Heart right ventricle (tissue), 16 donors: ENCODE measurements around the gene MAN1A2. TPM values are rescaled to one million over a fixed set of nuclear protein-coding genes. Genes with fewer than 3 reads are reported as not detected.

ENCODE experiments used
- ATAC-seq, 8 donors: fragments of 200-7000 bp; cut with Tn5 transposase; one replicate each; pipeline ENCODE4 v1.9.1; 2020; ENCODE audit warnings: mild to moderate bottlenecking in 8 of 8, moderate library complexity in 8 of 8, moderate number of reproducible peaks in 1 of 8
- DNase-seq, 2 donors: peaks; one replicate each; pipeline ENCODE4 v3.0.0-alpha.2; 2020
- H3K27ac ChIP-seq, 10 donors: fragments of 200-600 bp; sonication (generic) in 2 of 10; one replicate each; pipeline versions ENCODE4 v1.5.0 to v1.8.0; 2020 to 2022; ENCODE audit warnings: mild to moderate bottlenecking in 3 of 10
- H3K27me3 ChIP-seq, 7 donors: fragments of 200-600 bp; one replicate each; pipeline ENCODE4 v1.8.0; 2021 to 2022; ENCODE audit warnings: mild to moderate bottlenecking in 2 of 7
- H3K36me3 ChIP-seq, 9 donors: fragments of 200-600 bp; sonication (generic) in 1 of 9; one replicate each; pipeline versions ENCODE4 v1.5.0 to v1.8.0; 2020 to 2022; ENCODE audit warnings: mild to moderate bottlenecking in 2 of 9
- H3K4me1 ChIP-seq, 9 donors: fragments of 200-600 bp; sonication (generic) in 1 of 9; one replicate each; pipeline versions ENCODE4 v1.5.0 to v1.8.0; 2020 to 2022; ENCODE audit warnings: mild to moderate bottlenecking in 4 of 9
- H3K4me3 ChIP-seq, 10 donors: fragments of 200-600 bp; sonication (generic) in 2 of 10; one replicate each; pipeline versions ENCODE4 v1.5.0 to v1.8.0; 2020 to 2022; ENCODE audit warnings: mild to moderate bottlenecking in 7 of 10, moderate library complexity in 2 of 10
- H3K9me3 ChIP-seq, 11 donors: fragments of 200-600 bp in 10 of 11; sonication (generic) in 2 of 11; one replicate each; pipeline versions ENCODE4 v1.5.0 to v1.8.0; 2013 to 2022; ENCODE audit warnings: mild to moderate bottlenecking in 2 of 11, control low read depth in 1 of 11, moderate library complexity in 1 of 11
- CTCF ChIP-seq, 9 donors: fragments of 200-600 bp; sonication (generic) in 2 of 9; IDR thresholded peaks; one replicate each; pipeline versions ENCODE4 v1.5.0 to v1.8.0; 2021 to 2022; ENCODE audit warnings: antibody characterized with exemption in 9 of 9, mild to moderate bottlenecking in 5 of 9, moderate library complexity in 1 of 9
- WGBS, 2 donors: extraction: QIAGEN DNeasy Blood & Tissue Kit; methylation state at CpG; one replicate each; pipeline ENCODE4 v1.1.7; 2013; ENCODE audit warnings: inconsistent platforms in 1 of 2; 5-methylcytosine and 5-hydroxymethylcytosine counted together
- intact Hi-C, 10 donors: fragments of 100-400 bp; cut with DNase I; formaldehyde crosslinking; loops; one replicate each; pipeline versions ENCODE4 v1.11.1 to v1.14.2; 2022
- polyA plus RNA-seq, 2 donors: library from polyadenylated mRNA; stranded (reverse); fragments of 200-250 nt; gene quantifications; one replicate each; pipeline ENCODE4 v1.2.3, GENCODE V29; 2013
- total RNA-seq, 10 donors: library from RNA; stranded (reverse); fragmentation: NEBNext Ultra II Directional in 3 of 10; extraction: Animal tissue kit (Norgen Biotek cat#: 25700) in 3 of 10; gene quantifications; one replicate each; pipeline versions ENCODE4 v1.2.1 to v1.2.4, GENCODE V29; 2021 to 2023
- donor health status: Arrhythmogenic right ventricular cardiomyopathy.
- donor health status: ischemic (EF 13 %, LVEDD 7.1; RV severe dilation, severe dysfunction).
- donor health status: healthy with polysubstance abuse.
- donor health status: DM: no; HTN: yes; CAD: no.
- donor health status: DM: no; HTN: no; CAD: no.
- donor health status: ischemic (EF 25% LVEDD 6.9; RV normal size, moderate dysfunction).
- donor health status: ischemic (EF 25% LVEDD 5.7; RV mildly dilated, moderate dysfunction).
- donor health status: healthy.
- donor health status: DM: yes; HTN: yes; CAD: no.
- donor health status: Ischemic cardiomyopathy.
- donor health status: ischemic (EF 35%, LVEDD 5.7; RV mildly dilated, moderate dysfunction).
- donor health status: nonischemic (EF 11% LVEDD 7.7; RV severe dilation, severe dysfunction).
- donor health status: DM: yes; HTN: yes; CAD: no.
- donor health status: PGD.
- donor health status: ischemic (EF 29% LVEDD 5.4; RV normal size, mild dysfunction).
- donor health status: nonischemic (EF 23%, LVEDD 6.1; RV moderate dilation, normal function).

MAN1A2 gene
- total and polyA plus RNA-seq, 12 donors: 5.1 to 37.3 (median 26.0) TPM

DNA sequence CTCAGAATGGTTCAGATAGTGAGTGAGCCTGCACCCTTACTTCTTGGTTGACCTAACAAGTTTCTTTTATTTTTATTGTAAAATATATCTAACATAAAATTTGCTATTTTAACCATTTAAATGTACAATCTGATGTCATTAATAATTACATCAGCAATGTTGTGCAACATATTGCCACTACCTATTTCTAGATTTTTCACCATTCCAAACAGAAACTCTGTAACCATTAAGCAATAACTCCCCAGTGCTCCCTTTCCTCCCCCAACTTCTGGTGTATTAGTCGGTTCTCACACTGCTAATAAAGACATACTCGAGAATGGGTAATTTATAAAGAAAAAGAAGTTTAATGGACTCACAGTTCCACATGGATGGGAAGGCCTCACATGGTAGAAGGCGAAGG is 162.4 kb downstream of the MAN1A2 start:
- Histone ChIP-seq H3K9me3 (no peaks in the 10 kb centered on the region), H3K27me3 (no peaks in the 10 kb centered on the region), H3K4me1 (peaks cover 0 to 9% (median 0%) of the 10 kb centered on the region in 9 donors), H3K4me3 (no peak overlapping the region), H3K27ac (no peak overlapping the region), H3K36me3 (peaks cover 0 to 26% (median 0%) of the 10 kb centered on the region in 9 donors)
- intact Hi-C loops: loop anchor here in 3 of 10 donors (5.0 to 10.0 kb wide), 3 partner anchors 143 to 365 kb away; no protein-coding TSS in a partner anchor
- no peak for TF ChIP-seq CTCF (IDR thresholded peaks at IDR 0.05)
- ATAC-seq (no peak), DNase-seq (no peak)
- WGBS, 2 donors: 98 to 99% methylated on average over 3 of the region's 3 CpGs

- peaks cover 0 to 9% (median 0%) of the 10 kb centered on the region in 9 donors for H3K4me1 ChIP-seq
- H3K27me3 ChIP-seq: no peaks in the 10 kb centered on the region
- H3K36me3 ChIP-seq: peaks cover 0 to 18% (median 0%) of the 10 kb centered on the region in 9 donors
- ATAC-seq (no peak), DNase-seq (no peak)
- TF ChIP-seq CTCF (IDR thresholded peaks at IDR 0.05): no peak
- H3K27ac ChIP-seq: no peak overlapping the region
- no peaks in the 10 kb centered on the region for H3K9me3 ChIP-seq
- intact Hi-C loops: loop anchor here in 2 of 10 donors (5.0 to 10.0 kb wide), 2 partner anchors 141 to 364 kb away; no protein-coding TSS in a partner anchor
- no peak overlapping the region for H3K4me3 ChIP-seq
Observed at GRCh38 chr1:117531222-117531621, 164.0 kb downstream of the MAN1A2 start.

DNA sequence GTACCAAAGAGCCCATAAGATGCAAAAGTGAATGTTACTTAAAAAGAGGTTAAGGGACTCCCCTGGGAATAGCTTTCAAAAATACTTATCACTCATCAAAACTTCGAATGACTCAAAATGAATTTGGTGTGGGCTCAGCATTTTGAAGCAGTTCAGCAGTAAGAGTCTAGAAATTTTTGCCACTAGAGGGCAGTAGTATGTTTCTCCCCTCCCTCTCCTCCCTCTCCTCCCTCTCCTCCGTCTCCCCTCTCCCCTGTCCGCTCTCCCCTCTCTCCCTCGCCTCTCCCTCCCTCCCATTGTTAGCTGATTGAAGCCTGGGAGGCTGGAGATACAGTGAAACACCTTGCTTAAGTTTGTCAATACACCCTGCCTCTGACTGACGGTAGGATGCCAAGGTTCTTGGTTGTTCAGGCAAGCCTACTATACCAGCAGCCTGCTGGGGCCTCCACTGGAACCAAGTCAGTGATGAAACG is 167.8 kb downstream of the MAN1A2 start:
- Histone ChIP-seq H3K4me1 (peaks cover 0 to 8% (median 0%) of the 10 kb centered on the region in 9 donors), H3K9me3 (no peaks in the 10 kb centered on the region), H3K27ac (no peak overlapping the region), H3K4me3 (no peak overlapping the region), H3K36me3 (no peaks in the 10 kb centered on the region), H3K27me3 (no peaks in the 10 kb centered on the region)
- TF ChIP-seq CTCF (IDR thresholded peaks at IDR 0.05): peak; percentile 31 to 74 (median 66)
- 9 to 11% methylated on average over 6 of the region's 6 CpGs for WGBS, 2 donors
- ATAC-seq: peak; percentile 76 to 92 (median 87)
- DNase-seq: peak in 1 of 2 donors; percentile 18
- intact Hi-C loops: loop anchor here in 9 of 10 donors (1.0 to 10.0 kb wide), 8 partner anchors 72 to 360 kb away; partner anchors contain the start of gene TENT5C (in 1 of the 9)

- ATAC-seq: no peak
- intact Hi-C loops: loop anchor here (1.0 to 10.0 kb wide), 8 partner anchors 71 to 359 kb away; partner anchors contain the start of gene TENT5C (in 1 of the 10)
- Histone ChIP-seq H3K4me3 (no peak overlapping the region), H3K4me1 (peaks cover 0 to 8% (median 0%) of the 10 kb centered on the region in 9 donors), H3K9me3 (no peaks in the 10 kb centered on the region), H3K27me3 (no peaks in the 10 kb centered on the region), H3K27ac (no peak overlapping the region), H3K36me3 (no peaks in the 10 kb centered on the region)
- no peak for DNase-seq
- 85 to 87% methylated on average over 6 of the region's 6 CpGs for WGBS, 2 donors
- no peak for TF ChIP-seq CTCF (IDR thresholded peaks at IDR 0.05)
Observed at GRCh38 chr1:117535821-117536220, 168.6 kb downstream of the MAN1A2 start.
